Stomach (tissue), 9 donors: ENCODE measurements around the gene PCNT. TPM values are rescaled to one million over a fixed set of nuclear protein-coding genes. Genes with fewer than 3 reads are reported as not detected.
A peak's percentile ranks its signal among the peaks of the same experiment; 100 is the strongest.

ENCODE experiments used
- DNase-seq, 2 donors: peaks; one replicate each; pipeline versions ENCODE4 v3.0.0 to v3.0.0-alpha.2; 2013 to 2019
- H3K27ac ChIP-seq, 5 donors: fragments of 200-600 bp in 4 of 5; sonication (generic) in 4 of 5; one replicate each; pipeline ENCODE4 v1.5.1; 2013 to 2019; ENCODE audit warnings: mild to moderate bottlenecking in 1 of 5, moderate library complexity in 1 of 5
- H3K27me3 ChIP-seq, 3 donors: fragments of 200-600 bp; sonication (generic); one replicate each; pipeline ENCODE4 v1.5.1; 2017 to 2019; ENCODE audit warnings: mixed run types in 1 of 3
- H3K36me3 ChIP-seq, 4 donors: fragments of 200-600 bp; sonication (generic); 1 replicate in 3 of 4; 2 replicates in 1 of 4; pipeline ENCODE4 v1.5.1; 2016 to 2019
- H3K4me1 ChIP-seq, 4 donors: fragments of 200-600 bp; sonication (generic); one replicate each; pipeline ENCODE4 v1.5.1; 2016 to 2019
- H3K4me3 ChIP-seq, 4 donors: fragments of 200-600 bp; sonication (generic) in 3 of 4; one replicate each; pipeline ENCODE4 v1.5.1; 2016 to 2019; ENCODE audit warnings: mild to moderate bottlenecking in 1 of 4
- H3K9me3 ChIP-seq, 4 donors: fragments of 200-600 bp; sonication (generic); one replicate each; pipeline ENCODE4 v1.5.1; 2016 to 2019
- CTCF ChIP-seq, 7 experiments: fragments of 450-650 bp in 4 of 7; fragments of 200-600 bp in 3 of 7; sonication (generic) in 3 of 7; IDR thresholded peaks; one replicate each; pipeline ENCODE4 v1.5.1; 2016 to 2019; ENCODE audit warnings: antibody characterized with exemption in 7 of 7, control low read depth in 2 of 7, mild to moderate bottlenecking in 1 of 7
- EP300 ChIP-seq: sonication (generic); formaldehyde crosslinking; IDR thresholded peaks from one replicate; pipeline ENCODE4 v1.6.1; 2017; ENCODE audit warnings: antibody characterized with exemption
- POLR2A ChIP-seq, 4 donors: fragments of 450-650 bp; IDR thresholded peaks; one replicate each; pipeline ENCODE4 v1.6.1; 2016; ENCODE audit warnings: antibody characterized with exemption in 4 of 4, control low read depth in 2 of 4, mild to moderate bottlenecking in 1 of 4, moderate library complexity in 1 of 4
- POLR2AphosphoS5 ChIP-seq, 3 donors: sonication (generic); formaldehyde crosslinking; IDR thresholded peaks; one replicate each; pipeline ENCODE4 v1.6.1; 2016; ENCODE audit warnings: antibody characterized with exemption in 3 of 3
- WGBS, 5 donors: extraction: QIAGEN DNeasy Blood & Tissue Kit in 3 of 5; methylation state at CpG; one replicate each; pipeline versions ENCODE4 v1.1.5 to v1.1.7; 2013 to 2018; 5-methylcytosine and 5-hydroxymethylcytosine counted together
- intact Hi-C: fragments of 100-400 bp; cut with DNase I; formaldehyde crosslinking; loops from one replicate; pipeline ENCODE4 v1.15.1; 2023; ENCODE audit warnings: low total_unique reads
- polyA plus RNA-seq, 3 donors: library from polyadenylated mRNA; stranded (reverse); fragments of 200-250 nt; gene quantifications; one replicate each; pipeline ENCODE4 v1.2.3, GENCODE V29; 2013
- total RNA-seq, 5 donors: library from RNA; depleted of rRNA; stranded (reverse); fragments of >200 nt; gene quantifications; one replicate each; pipeline versions ENCODE4 v1.1.0 to v1.2.3, GENCODE V29; 2014 to 2016
- donor health status: healthy with polysubstance abuse.
- donor health status: Bipolar disorder and iron deficiency.
- donor health status: healthy.

Gene PCNT
- total and polyA plus RNA-seq, 8 donors: 4.7 to 133 (median 38.4) TPM

- WGBS, 5 donors: 76 to 84% (median 78%) methylated on average over 10 to 13 of the region's 13 CpGs
These were observed 70.7 kb downstream of the PCNT start for GRCh38 chr21:46394595-46395104.

GRCh38 chr21:46397211-46397905, 73.4 kb downstream of the PCNT start:
- 93 to 96% (median 94%) methylated on average over 20 to 21 of the region's 21 CpGs for WGBS, 5 donors
- peaks cover 12 to 18% (median 14%) of the 10 kb centered on the region in 4 donors for H3K4me1 ChIP-seq
- H3K9me3 ChIP-seq: no peaks in the 10 kb centered on the region
- intact Hi-C loops: loop anchor here (10.0 kb wide), 1 partner anchor 63 kb away; no protein-coding TSS in a partner anchor
- no peaks in the 10 kb centered on the region for H3K27me3 ChIP-seq
- no peak overlapping the region for H3K4me3 ChIP-seq
- H3K36me3 ChIP-seq: peaks cover 43 to 94% (median 87%) of the 10 kb centered on the region in 4 donors
- H3K27ac ChIP-seq: no peak overlapping the region
- DNase-seq: no peak
- TF ChIP-seq CTCF (IDR thresholded peaks at IDR 0.05) (no peak), EP300 (no peak), POLR2A (IDR thresholded peaks at IDR 0.05) (no peak), POLR2AphosphoS5 (IDR thresholded peaks at IDR 0.05) (no peak)

More at GRCh38 chr21:46394595-46395104, 70.7 kb downstream of the PCNT start:
- Histone ChIP-seq H3K9me3 (no peaks in the 10 kb centered on the region), H3K36me3 (peaks cover 30 to 94% (median 88%) of the 10 kb centered on the region in 4 donors), H3K4me3 (no peak overlapping the region), H3K27me3 (no peaks in the 10 kb centered on the region), H3K27ac (no peak overlapping the region), H3K4me1 (peaks cover 12 to 18% (median 14%) of the 10 kb centered on the region in 4 donors)
- intact Hi-C loops: loop anchor here (10.0 kb wide), 1 partner anchor 60 kb away; no protein-coding TSS in a partner anchor
- TF ChIP-seq POLR2A (IDR thresholded peaks at IDR 0.05) (no peak), POLR2AphosphoS5 (IDR thresholded peaks at IDR 0.05) (no peak)
- peak in 1 of 2 donors; percentile 39 for DNase-seq

- H3K9me3 ChIP-seq: no peaks in the 10 kb centered on the region
- TF ChIP-seq EP300: no peak
- TF ChIP-seq POLR2AphosphoS5 (IDR thresholded peaks at IDR 0.05): no peak
- TF ChIP-seq POLR2A (IDR thresholded peaks at IDR 0.05): no peak
- no peak for TF ChIP-seq CTCF (IDR thresholded peaks at IDR 0.05)
- no peak for DNase-seq
- peaks cover 12 to 18% (median 14%) of the 10 kb centered on the region in 4 donors for H3K4me1 ChIP-seq
- H3K27ac ChIP-seq: no peak overlapping the region
- 96 to 99% (median 97%) methylated on average over 15 to 22 of the region's 22 CpGs for WGBS, 5 donors
- peaks cover 46 to 94% (median 88%) of the 10 kb centered on the region in 4 donors for H3K36me3 ChIP-seq
- intact Hi-C loops: loop anchor here (10.0 kb wide), 1 partner anchor 63 kb away; no protein-coding TSS in a partner anchor
- no peaks in the 10 kb centered on the region for H3K27me3 ChIP-seq
- no peak overlapping the region for H3K4me3 ChIP-seq
These were observed 74.0 kb downstream of the PCNT start for GRCh38 chr21:46397993-46398392.

- Histone ChIP-seq H3K4me3 (no peak overlapping the region), H3K27me3 (no peaks in the 10 kb centered on the region), H3K9me3 (no peaks in the 10 kb centered on the region), H3K36me3 (peaks cover 47 to 92% (median 88%) of the 10 kb centered on the region in 4 donors), H3K4me1 (peaks cover 1 to 7% (median 5%) of the 10 kb centered on the region in 4 donors), H3K27ac (no peak overlapping the region)
- WGBS, 5 donors: 86 to 100% (median 95%) methylated on average over 1 of the region's 1 CpG
- DNase-seq: no peak
- intact Hi-C loops: loop anchor here (10.0 kb wide), 1 partner anchor 64 kb away; no protein-coding TSS in a partner anchor
- no peak for TF ChIP-seq CTCF (IDR thresholded peaks at IDR 0.05)
- no peak for TF ChIP-seq POLR2A (IDR thresholded peaks at IDR 0.05)
- no peak for TF ChIP-seq EP300
- no peak for TF ChIP-seq POLR2AphosphoS5 (IDR thresholded peaks at IDR 0.05)
These were observed 75.2 kb downstream of the PCNT start for GRCh38 chr21:46399129-46399528.
